Lower lobe of right lung (tissue), 2 donors: Measurements from ENCODE around the gene IZUMO3. TPM values are rescaled to one million over a fixed set of nuclear protein-coding genes. Genes with fewer than 3 reads are reported as not detected.

ENCODE experiments used
- ATAC-seq, 2 donors: fragments of 200-7000 bp; cut with Tn5 transposase; one replicate each; pipeline ENCODE4 v1.9.1; 2020 to 2022; ENCODE audit warnings: mild to moderate bottlenecking in 2 of 2, moderate library complexity in 2 of 2
- DNase-seq: peaks from one replicate; pipeline ENCODE4 v3.0.0-alpha.2; 2020
- H3K27ac ChIP-seq: fragments of 200-600 bp; one replicate; pipeline ENCODE4 v1.8.0; 2022
- H3K27me3 ChIP-seq: fragments of 200-600 bp; one replicate; pipeline ENCODE4 v1.8.0; 2022; ENCODE audit warnings: low read depth
- H3K36me3 ChIP-seq: fragments of 200-600 bp; one replicate; pipeline ENCODE4 v1.8.0; 2022; ENCODE audit warnings: mild to moderate bottlenecking
- H3K4me1 ChIP-seq: fragments of 200-600 bp; one replicate; pipeline ENCODE4 v1.8.0; 2022
- H3K4me3 ChIP-seq: fragments of 200-600 bp; one replicate; pipeline ENCODE4 v1.8.0; 2022; ENCODE audit warnings: mild to moderate bottlenecking
- H3K9me3 ChIP-seq: fragments of 200-600 bp; one replicate; pipeline ENCODE4 v1.8.0; 2022
- CTCF ChIP-seq: fragments of 200-600 bp; IDR thresholded peaks from one replicate; pipeline ENCODE4 v1.8.0; 2022; ENCODE audit warnings: antibody characterized with exemption, mild to moderate bottlenecking
- intact Hi-C: fragments of 100-400 bp; cut with DNase I; formaldehyde crosslinking; loops from one replicate; pipeline ENCODE4 v1.11.0; 2022
- total RNA-seq: library from RNA; stranded (reverse); fragmentation: NEBNext Ultra II Directional; extraction: Animal tissue kit (Norgen Biotek cat#: 25700); gene quantifications from one replicate; pipeline ENCODE4 v1.2.1, GENCODE V29; 2021
- donor health status: DM: no; HTN: yes; CAD: no; lungs with severe emphysema.

The IZUMO3 gene
- total RNA-seq, 1 donor from 2014 or later, result not detected

GRCh38 chr9:24500761-24501160, 44.9 kb downstream of the IZUMO3 start:
- Histone ChIP-seq H3K27ac (no peak overlapping the region), H3K27me3 (no peaks in the 10 kb centered on the region), H3K36me3 (no peaks in the 10 kb centered on the region), H3K9me3 (no peaks in the 10 kb centered on the region), H3K4me3 (no peak overlapping the region), H3K4me1 (no peaks in the 10 kb centered on the region)
- TF ChIP-seq CTCF, result no peak
- ATAC-seq (no peak), DNase-seq (no peak)
- intact Hi-C loops, result no loop called here

DNA sequence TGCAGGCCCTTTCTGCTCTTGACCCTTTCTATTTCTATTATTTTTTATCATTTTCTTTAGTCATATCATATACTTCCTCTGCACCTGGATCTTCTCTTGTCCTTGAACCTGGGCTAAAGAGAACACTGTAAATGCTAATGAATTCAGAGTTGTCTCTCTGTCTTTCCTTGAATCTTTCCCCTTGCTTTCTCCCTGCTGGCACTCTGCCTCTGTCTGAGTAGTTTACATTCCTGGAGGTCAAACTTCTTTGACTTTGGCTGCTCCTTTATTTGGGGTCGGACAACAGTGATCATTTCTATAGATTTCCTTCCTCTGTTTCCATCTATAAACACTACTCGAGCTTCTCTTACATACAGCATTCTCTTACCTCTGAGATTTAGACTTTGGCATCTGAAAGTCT, 47.1 kb downstream of the IZUMO3 start:
- intact Hi-C loops, result no loop called here
- Histone ChIP-seq H3K4me1 (no peaks in the 10 kb centered on the region), H3K27ac (no peak overlapping the region), H3K36me3 (no peaks in the 10 kb centered on the region), H3K27me3 (no peaks in the 10 kb centered on the region), H3K4me3 (no peak overlapping the region), H3K9me3 (no peaks in the 10 kb centered on the region)
- no peak for TF ChIP-seq CTCF
- ATAC-seq (no peak), DNase-seq (no peak)

GRCh38 chr9:24497671-24498070, 48.0 kb downstream of the IZUMO3 start:
- ATAC-seq (no peak), DNase-seq (no peak)
- Histone ChIP-seq H3K36me3 (no peaks in the 10 kb centered on the region), H3K27me3 (no peaks in the 10 kb centered on the region), H3K27ac (no peak overlapping the region), H3K9me3 (no peaks in the 10 kb centered on the region), H3K4me3 (no peak overlapping the region), H3K4me1 (no peaks in the 10 kb centered on the region)
- intact Hi-C loops, result no loop called here
- no peak for TF ChIP-seq CTCF
